Cortex of kidney (tissue), 1 donor: ENCODE results near the gene AFF2.

Experiments
- DNase-seq: peaks from one replicate; lab custom pipeline; 2025; lab: John Stamatoyannopoulos, UW

AFF2 gene

GRCh38 chrX:148500423-148501385, at the start of gene AFF2:
Gene AFF2 (plus strand): TSS chrX:148500617. CDS start chrX:148501098, 481 bp downstream.
- no peak for DNase-seq

- no peak for DNase-seq
Observed at GRCh38 chrX:148457279-148457678, 43.1 kb upstream of the AFF2 start.

- DNase-seq = no peak
Observed at GRCh38 chrX:148459343-148459742, 41.1 kb upstream of the AFF2 start.

GRCh38 chrX:148466292-148466691, 34.1 kb upstream of the AFF2 start:
- DNase-seq = no peak

- DNase-seq = no peak
Observed at GRCh38 chrX:148470324-148470723, 30.1 kb upstream of the AFF2 start.

GRCh38 chrX:148474030-148474429, 26.4 kb upstream of the AFF2 start:
- no peak for DNase-seq

- no peak for DNase-seq
Observed at GRCh38 chrX:148492057-148492456, 8.4 kb upstream of the AFF2 start.

- DNase-seq = no peak
Observed at GRCh38 chrX:148495176-148495575, 5.2 kb upstream of the AFF2 start.

- no peak for DNase-seq
Observed at GRCh38 chrX:148498067-148498466, 2.4 kb upstream of the AFF2 start.

- no peak for DNase-seq
Observed at GRCh38 chrX:148499638-148500422, 587 bp upstream of the AFF2 start.

- no peak for DNase-seq
Observed at GRCh38 chrX:148501386-148502066, 1.1 kb downstream of the AFF2 start.

- DNase-seq = no peak
Observed at GRCh38 chrX:148504506-148504905, 4.1 kb downstream of the AFF2 start.

- no peak for DNase-seq
Observed at GRCh38 chrX:148507418-148507817, 7.0 kb downstream of the AFF2 start.

- no peak for DNase-seq
Observed at GRCh38 chrX:148512453-148512852, 12.0 kb downstream of the AFF2 start.

- DNase-seq = no peak
Observed at GRCh38 chrX:148513661-148514060, 13.2 kb downstream of the AFF2 start.

GRCh38 chrX:148517176-148517575, 16.8 kb downstream of the AFF2 start:
- no peak for DNase-seq

- DNase-seq = no peak
Observed at GRCh38 chrX:148522006-148522405, 21.6 kb downstream of the AFF2 start.

- DNase-seq = no peak
Observed at GRCh38 chrX:148523303-148524080, 23.1 kb downstream of the AFF2 start.

- DNase-seq = no peak
Observed at GRCh38 chrX:148530464-148531077, 30.2 kb downstream of the AFF2 start.

- no peak for DNase-seq
Observed at GRCh38 chrX:148534291-148534690, 33.9 kb downstream of the AFF2 start.

GRCh38 chrX:148535639-148536038, 35.2 kb downstream of the AFF2 start:
- DNase-seq = no peak
